ENCODE measurements around the gene FUT4. TPM values are rescaled to one million over a fixed set of nuclear protein-coding genes. Genes with fewer than 3 reads are reported as not detected.
"Not testable (repeated sequence)": the region's sequence is repeated elsewhere in the genome, so short reads cannot be mapped to it uniquely, and the experiment has no call there.

FUT4 gene
- total RNA-seq (2014; rRNA removed; shearing (Covaris generic)): 2.4 TPM in 2 replicates

GRCh38 chr11:94543695-94544645, at the start of gene FUT4:
FUT4 (plus strand) TSS chr11:94543921; CDS start chr11:94544134, 213 bp downstream.
- DNase-seq (ENCODE audit: low read depth): peak; percentile 86

DNA sequence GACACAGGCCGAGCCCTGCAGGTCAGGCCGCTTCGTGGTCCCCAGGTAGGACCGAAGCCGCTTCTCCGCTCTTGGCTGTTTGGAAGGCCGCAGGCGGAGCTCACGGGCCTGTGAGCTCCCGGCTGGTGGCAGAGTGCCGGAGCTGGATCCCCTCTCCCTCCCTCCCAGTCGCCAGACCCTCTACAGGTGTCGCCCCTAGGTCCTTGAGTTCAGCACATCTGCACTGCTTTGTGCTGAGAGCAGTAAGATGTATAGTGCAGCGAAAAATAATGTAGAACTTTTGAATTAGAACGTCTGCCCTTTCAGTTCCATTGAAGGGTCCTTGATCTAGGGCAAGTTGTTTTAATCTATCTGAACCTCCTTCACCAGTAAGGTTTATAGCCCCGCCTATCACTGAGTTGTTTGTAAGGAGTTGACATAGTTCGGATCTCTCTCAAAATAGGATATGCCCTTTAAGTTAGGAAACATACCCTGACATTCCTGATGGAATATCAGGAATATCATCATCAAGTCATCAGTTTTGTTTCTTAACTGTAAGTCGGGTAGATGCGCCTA, 49.5 kb upstream of the FUT4 start:
- DNase-seq (ENCODE audit: low read depth): no peak

DNA sequence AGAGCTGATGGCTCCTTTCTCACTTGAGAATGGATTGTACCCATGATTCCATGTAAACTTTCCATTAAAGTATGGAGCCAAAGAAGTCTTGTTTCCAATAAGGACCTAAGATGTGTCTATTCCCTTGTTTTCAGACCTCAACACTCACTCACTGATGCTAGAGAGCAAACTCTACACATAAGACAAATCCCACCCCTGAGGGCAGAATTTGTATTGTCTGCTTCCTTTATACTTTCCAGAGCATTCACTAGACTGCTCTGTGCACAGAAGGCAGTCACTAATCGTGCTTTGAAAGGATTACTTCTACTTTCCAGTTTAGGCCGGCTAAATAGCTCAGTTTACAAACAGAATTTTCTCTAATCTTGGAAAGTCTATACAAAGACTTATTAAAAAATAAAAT, 43.5 kb upstream of the FUT4 start:
- no peak for DNase-seq (ENCODE audit: low read depth)

DNA sequence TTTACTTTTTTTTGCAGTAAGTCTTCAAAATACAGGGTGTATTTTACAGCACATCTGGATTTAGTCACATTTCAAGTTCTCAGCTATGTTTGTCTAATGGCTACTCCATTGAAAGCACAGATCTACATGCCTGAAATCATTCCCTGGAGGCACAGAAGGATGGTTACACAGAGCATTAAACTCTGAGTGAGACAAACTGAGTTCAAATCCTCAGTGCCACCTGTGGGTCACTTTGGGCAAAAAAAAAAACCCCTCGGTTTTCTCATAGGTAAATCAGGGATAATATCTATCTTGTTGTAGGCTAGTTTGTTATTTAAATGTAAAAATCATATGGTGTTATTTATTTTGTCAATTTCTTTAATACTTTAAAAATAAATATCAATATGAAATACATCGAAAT, 42.2 kb upstream of the FUT4 start:
- DNase-seq (ENCODE audit: low read depth): no peak

DNA sequence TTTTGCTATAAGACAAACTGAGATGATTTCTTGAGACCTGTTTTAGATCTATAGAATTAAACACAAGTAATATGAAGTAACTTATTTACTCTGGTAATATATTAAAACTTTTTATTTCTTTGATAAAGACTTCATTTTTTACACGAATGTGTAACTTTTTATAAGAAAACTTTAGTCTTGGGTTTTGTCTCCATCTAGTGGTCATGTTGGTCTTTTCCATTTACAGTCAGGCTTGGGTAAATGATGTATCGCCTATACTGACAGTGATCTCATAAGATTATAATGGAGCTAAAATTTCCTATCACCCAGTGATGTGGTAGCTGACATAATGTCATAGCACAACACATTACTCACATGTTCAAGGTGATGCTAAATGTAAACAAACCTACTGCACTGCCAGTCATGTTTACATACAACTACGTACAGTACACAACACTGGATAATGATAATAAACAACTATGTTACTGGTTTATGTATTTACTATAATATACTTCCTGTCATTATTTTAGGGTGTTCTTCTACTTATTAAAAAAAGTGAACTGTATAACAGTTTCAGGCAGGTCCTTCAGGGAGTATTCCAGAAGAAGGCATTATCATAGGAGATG, 38.9 kb upstream of the FUT4 start:
- peak; percentile 52 for DNase-seq (ENCODE audit: low read depth)

DNA sequence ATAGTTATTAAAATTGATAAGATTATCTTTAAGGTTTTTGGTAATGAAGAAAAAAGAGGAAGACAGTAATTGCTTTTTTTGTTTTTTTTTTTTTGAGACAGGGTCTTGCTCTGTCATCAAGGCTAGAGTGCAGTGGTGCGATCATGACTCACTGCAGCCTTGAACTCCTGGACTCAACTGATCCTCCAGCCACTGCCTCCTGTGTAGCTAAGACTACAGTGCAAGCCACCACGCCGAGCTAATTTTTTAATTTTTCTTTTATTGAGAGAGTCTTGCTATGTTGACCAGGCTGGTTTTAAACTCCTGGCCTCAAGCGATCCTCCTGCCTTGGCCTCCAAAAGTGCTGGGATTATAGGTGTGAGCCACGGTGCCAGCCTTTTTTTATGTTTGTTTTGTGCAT, 37.2 kb upstream of the FUT4 start:
- DNase-seq (ENCODE audit: low read depth): not testable (repeated sequence)

- DNase-seq (ENCODE audit: low read depth): no peak
Observed at GRCh38 chr11:94507485-94507884, 36.2 kb upstream of the FUT4 start.

DNA sequence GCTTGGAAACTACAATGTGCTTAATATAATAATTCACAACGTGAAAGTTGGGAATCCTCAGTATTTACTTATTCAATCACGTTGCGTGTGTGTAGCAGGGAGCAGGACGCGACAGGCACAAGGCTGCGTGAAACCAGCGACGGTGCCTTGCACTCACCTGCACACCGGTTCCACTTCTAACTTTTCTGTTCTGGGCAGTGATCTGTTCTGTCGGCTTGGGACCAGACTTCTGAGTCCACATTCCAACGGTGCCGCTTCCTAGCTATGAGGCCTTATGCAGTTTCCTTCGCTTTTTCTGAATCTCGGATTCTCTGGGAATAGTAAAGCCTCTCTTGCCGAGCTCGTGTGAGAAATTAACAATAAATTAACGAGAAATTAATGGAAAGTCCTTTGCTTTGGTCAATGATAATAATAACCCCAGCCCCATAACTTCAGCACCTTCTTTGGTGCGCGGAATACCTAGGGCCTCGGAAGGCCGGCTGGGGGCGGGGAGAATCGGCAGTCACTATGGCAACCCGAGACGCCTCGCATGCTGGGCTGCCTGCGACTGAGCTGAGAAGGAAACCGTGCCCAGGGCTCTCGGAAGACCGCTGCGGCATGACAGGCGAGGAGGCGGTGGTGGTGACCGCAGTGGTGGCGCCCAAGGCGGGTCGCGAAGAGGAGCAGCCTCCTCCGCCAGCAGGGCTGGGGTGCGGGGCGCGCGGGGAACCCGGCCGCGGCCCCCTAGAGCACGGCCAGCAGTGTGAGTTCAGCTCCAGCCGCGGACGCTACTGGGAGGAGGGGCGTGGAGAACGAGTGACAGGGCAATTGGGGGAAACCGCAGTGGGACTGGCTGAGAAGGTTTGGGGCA, 31.6 kb upstream of the FUT4 start, which contains the start of gene C11orf97:
Gene C11orf97 (plus strand): TSS at position 530 of the 850 bp plus-strand sequence. CDS start 68 bp downstream, at position 598.
- DNase-seq (ENCODE audit: low read depth): peak; percentile 70

DNA sequence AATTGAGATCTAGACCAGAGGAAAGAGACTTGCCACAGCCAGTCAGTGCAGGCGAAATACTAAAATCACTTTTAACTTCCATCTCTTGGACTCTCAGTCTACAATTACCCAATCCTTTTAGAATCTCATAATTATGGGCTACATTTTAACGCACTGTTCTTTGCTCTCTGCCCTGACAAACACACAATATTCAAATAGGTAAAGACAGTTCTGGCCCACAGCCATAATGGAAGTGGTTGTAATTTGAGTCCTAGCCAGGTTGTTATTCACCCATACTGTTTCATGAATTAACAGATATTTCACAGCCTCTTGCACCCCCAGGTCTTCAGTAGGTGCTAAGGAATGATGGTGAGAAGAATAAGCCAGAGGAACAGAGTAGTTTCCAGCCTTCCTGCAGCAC, 30.6 kb upstream of the FUT4 start:
- DNase-seq (ENCODE audit: low read depth): no peak

- no peak for DNase-seq (ENCODE audit: low read depth)
Observed at GRCh38 chr11:94515398-94515797, 28.3 kb upstream of the FUT4 start.

- no peak for DNase-seq (ENCODE audit: low read depth)
Observed at GRCh38 chr11:94516725-94517124, 27.0 kb upstream of the FUT4 start.

- DNase-seq (ENCODE audit: low read depth): no peak
Observed at GRCh38 chr11:94518300-94518699, 25.4 kb upstream of the FUT4 start.

DNA sequence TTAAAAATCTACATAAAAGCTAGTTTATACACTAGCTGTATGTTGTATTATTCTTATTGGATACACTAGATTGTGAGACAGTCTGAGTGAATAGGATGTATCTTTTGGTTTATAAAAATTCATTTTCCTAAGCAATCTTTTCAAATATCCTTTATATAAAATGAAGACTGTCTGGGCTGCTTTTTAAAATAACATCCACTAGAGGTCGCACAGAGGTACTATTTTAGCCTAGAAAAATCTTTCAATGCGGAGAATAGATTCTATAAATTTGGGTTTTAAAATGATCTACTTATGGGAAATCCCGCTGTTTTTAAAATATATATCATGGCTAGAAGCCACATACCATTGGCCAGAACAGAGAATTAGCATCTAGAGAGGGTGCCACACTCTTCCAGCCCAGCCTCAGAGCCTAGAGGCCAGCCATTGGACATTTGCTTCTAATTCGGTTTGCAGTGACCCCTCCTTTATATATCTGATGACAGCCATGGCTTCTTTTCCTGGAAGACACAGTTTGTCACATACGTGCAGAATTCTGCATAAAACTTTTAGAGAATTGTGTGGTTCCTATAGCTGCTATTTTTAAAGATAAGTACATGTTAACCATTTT, 24.1 kb upstream of the FUT4 start:
- peak; percentile 33 for DNase-seq (ENCODE audit: low read depth)

GRCh38 chr11:94521684-94522083, 22.0 kb upstream of the FUT4 start:
- peak; percentile 34 for DNase-seq (ENCODE audit: low read depth)

- DNase-seq (ENCODE audit: low read depth): no peak
Observed at GRCh38 chr11:94524341-94524740, 19.4 kb upstream of the FUT4 start.

DNA sequence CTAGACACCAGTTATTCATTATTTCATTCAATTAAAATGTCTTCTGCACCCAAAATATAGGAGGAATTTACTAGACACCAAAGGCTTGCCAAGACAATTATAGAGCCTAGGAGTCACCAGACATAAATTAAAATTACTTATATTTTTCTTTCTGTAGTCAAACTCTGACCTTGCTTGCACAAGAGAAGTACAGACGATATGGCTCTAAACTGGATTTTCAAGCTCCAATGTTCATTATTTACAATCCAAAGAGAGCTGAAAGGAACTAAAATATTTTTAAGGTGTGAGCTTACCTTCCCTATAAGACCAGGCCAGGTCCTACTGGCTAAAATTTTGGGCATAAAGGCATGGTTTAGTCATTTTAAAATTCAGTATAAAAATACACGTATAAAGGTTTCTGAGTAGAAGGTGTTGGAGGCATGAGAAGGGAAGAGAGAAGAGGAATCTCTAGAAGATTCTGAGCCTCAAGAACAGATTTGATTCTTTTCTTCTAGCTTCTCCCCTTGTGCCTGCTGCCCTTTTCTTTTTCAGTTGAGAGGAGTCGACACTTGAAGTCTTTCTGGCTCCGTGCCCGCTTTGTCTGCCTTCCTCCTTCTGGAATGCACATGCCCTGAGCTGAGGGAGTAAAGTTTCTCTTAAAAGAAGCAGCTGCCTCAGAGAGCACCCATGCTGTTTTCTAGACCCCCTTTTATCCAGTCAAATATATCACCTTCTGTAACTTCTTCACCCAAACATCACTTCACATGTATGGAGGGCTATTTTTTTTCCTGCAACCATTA, 18.0 kb upstream of the FUT4 start:
- DNase-seq (ENCODE audit: low read depth): peak; percentile 73

DNA sequence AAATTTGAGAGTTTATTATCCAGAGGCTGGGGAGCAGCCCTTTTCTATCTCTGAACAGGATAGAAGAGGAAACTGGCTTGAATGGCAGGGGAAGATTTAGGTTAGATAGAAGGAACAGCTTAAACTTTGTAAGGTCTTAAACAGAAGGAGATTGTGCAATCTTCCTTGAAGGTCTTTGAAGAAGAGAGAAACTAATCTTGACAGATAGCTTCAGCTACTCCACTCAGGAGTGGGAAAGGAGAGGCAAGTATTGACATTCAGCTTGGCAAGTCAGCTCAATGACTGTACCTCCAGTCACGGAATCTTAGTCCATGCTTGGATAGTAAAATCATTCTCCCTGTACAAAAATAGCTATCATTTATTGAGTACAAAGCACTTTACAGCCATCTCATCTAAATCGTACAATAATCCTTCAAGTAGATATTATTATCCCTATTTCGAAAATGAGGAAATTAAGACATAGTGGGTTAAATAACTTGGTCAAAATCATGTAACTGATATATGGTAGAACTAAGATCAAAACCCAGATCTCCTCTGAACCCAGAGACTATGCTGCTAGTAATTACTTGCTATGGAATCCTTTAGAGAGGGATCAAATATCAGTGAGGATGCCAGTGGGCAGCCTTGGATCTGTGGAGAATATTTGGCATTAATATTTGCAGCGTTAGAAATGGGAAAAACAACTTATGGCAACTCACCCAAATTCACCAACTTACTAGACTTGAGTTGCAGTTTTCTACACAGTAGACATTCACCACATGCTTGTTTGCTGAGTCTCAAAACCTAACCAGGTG, 16.9 kb upstream of the FUT4 start:
- DNase-seq (ENCODE audit: low read depth): no peak

GRCh38 chr11:94528551-94528950, 15.2 kb upstream of the FUT4 start:
- DNase-seq (ENCODE audit: low read depth): peak; percentile 40

DNA sequence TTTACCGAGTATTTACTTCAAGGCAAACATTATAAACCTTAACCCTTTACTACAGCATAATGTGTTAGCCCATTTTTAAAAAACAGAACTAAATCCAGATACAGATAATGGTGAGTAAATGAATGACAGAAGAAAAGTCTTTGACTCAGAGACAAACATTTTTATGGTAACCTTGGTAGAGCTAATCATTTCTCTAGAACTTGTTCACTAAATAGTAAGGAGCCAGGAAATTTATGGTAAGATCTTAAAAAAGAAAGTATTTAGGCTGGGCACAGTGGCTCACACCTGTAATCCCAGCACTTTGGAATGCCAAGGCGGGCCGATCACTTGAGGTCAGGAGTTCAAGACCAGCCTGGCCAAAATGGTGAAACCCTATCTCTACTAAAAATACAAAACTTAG, 11.5 kb upstream of the FUT4 start:
- DNase-seq (ENCODE audit: low read depth): no peak

DNA sequence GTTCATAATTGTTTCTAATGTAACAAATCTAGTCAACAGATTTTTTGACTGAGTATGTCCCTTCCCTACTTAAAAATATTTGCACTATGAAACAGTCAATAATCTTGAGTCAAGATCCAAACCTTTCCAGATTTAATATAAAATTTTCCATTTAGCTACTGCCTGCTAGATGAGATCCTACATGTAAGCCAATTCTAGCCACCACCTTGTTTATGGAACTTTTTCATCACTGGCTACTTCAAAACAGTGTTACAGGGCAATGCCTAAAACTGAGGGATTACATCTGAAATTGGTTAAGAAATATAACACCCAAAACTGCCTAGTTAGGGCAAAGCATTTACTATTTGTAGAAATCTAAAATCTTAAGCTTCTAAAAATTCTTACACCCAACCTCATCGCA, 10.5 kb upstream of the FUT4 start:
- no peak for DNase-seq (ENCODE audit: low read depth)

Data from RPMI7951 (cell line).